ENCODE measurements around the gene KRTAP10-1. TPM values are rescaled to one million over a fixed set of nuclear protein-coding genes. Genes with fewer than 3 reads are reported as not detected.

KRTAP10-1 gene
- total and polyA plus RNA-seq, 7 donors: not detected

DNA sequence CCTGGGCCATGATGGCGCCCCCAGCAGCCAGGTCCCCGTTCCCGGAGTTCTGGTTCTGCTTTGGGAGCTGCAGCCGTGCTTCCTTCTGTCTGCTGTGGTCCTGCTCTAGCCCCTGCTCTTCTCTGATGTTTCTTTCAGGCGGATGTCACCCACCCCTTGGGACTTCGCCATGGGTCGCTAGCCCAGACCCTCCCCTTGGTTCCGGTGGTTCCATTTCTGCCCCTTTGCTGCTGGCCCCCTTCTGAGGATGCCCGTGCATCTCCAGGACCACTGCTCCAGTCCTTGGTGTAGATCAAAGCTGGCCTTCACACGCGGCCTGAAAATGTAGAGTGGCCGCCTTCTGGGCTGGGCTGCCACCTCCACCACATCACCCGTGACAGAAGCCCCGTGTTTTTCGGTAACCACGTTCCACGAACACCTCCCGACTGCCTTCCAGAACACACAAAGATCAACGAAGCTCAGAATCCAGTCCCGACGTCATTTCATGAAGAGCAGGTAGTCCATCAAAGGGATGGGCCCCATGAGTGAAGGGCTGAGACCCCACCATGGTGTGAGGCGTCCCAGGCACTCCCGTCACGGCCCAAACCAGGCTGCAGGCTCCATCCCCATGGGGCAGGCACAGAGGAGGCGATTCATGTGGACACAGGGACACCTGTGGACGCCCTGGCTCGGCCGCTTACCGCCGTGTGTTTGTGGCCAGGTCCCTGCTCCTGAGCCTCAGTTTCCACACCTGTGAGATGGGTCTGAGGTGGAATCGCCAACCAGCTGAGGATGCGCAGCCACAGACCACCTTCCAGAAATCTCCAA is 24.4 kb downstream of the KRTAP10-1 start:
- H3K27ac ChIP-seq: no peak overlapping the region
- TF ChIP-seq POLR2A (IDR thresholded peaks at IDR 0.05) (no peak), CTCF (IDR thresholded peaks at IDR 0.05) (no peak), POLR2AphosphoS5 (IDR thresholded peaks at IDR 0.05) (no peak), EP300 (IDR thresholded peaks at IDR 0.05) (no peak)
- H3K36me3 ChIP-seq: no peaks in the 10 kb centered on the region
- 88 to 90% methylated on average over 32 of the region's 32 CpGs for WGBS, 2 donors
- intact Hi-C loops (cut with DNase I): no loop called here
- H3K4me1 ChIP-seq: peaks cover 0 to 3% (median 1%) of the 10 kb centered on the region in 4 donors
- peaks cover 0 to 3% (median 3%) of the 10 kb centered on the region in 3 donors for H3K27me3 ChIP-seq
- no peaks in the 10 kb centered on the region for H3K9me3 ChIP-seq
- H3K4me3 ChIP-seq: no peak overlapping the region
- no peak for DNase-seq

DNA sequence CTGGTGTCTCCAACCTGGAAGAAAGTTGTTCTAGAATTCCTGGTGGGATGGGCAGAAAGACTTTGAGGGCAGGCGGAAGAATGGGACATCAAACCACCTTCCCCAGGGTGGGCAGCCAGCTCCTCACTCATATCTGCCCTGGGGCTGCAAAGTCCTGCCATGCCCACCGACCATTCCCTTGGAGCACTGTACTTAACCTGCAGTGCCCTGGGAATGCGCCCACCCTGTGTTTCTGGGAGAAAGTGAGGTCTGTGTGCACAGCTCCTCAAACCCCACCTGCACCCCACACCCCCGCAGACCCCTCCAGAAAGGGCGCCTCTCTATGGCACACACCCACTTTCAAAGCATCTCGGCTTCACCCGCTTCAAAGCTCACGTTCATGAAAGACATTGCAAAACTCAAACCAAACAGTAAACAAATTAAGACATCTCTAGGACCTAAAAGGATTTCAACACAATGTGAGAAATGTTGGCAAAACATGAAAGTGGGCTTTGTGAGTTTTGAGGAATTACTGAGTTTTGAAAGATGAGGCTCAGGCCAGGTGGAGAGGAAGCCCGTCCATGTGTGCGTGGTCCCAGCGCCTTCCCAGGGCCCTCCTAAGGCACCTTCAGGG is 25.1 kb downstream of the KRTAP10-1 start:
- H3K27me3 ChIP-seq: peaks cover 0 to 10% (median 9%) of the 10 kb centered on the region in 3 donors
- intact Hi-C loops (cut with DNase I): no loop called here
- WGBS, 2 donors: 84 to 87% methylated on average over 11 of the region's 11 CpGs
- H3K4me3 ChIP-seq: no peak overlapping the region
- peaks cover 0 to 9% (median 3%) of the 10 kb centered on the region in 4 donors for H3K4me1 ChIP-seq
- TF ChIP-seq POLR2A (IDR thresholded peaks at IDR 0.05): no peak
- no peak for TF ChIP-seq POLR2AphosphoS5 (IDR thresholded peaks at IDR 0.05)
- TF ChIP-seq CTCF (IDR thresholded peaks at IDR 0.05): no peak
- H3K27ac ChIP-seq: no peak overlapping the region
- H3K9me3 ChIP-seq: no peaks in the 10 kb centered on the region
- no peak for DNase-seq
- H3K36me3 ChIP-seq: no peaks in the 10 kb centered on the region

DNA sequence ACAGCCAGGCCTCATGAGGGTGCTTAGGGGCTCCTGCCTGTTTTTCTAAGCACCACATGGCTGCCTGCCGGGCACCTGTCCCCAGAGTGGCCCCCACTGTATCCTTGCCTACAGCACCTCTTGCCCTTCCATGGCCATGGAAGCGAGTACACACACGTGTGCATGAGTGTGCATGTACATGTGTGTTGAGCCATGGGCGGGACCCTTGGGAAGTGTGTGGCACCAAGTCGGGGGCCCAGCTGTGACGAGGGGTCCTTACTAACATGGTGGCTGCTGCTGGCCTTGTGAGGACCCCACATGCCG is 25.8 kb downstream of the KRTAP10-1 start:
- TF ChIP-seq EP300 (IDR thresholded peaks at IDR 0.05): no peak
- no peak for TF ChIP-seq POLR2A (IDR thresholded peaks at IDR 0.05)
- no peak for TF ChIP-seq POLR2AphosphoS5 (IDR thresholded peaks at IDR 0.05)
- no peak for TF ChIP-seq CTCF (IDR thresholded peaks at IDR 0.05)
- 89 to 94% methylated on average over 7 of the region's 7 CpGs for WGBS, 2 donors
- H3K27ac ChIP-seq: no peak overlapping the region
- peaks cover 0 to 17% (median 15%) of the 10 kb centered on the region in 3 donors for H3K27me3 ChIP-seq
- intact Hi-C loops (cut with DNase I): no loop called here
- no peaks in the 10 kb centered on the region for H3K9me3 ChIP-seq
- peaks cover 0 to 9% (median 3%) of the 10 kb centered on the region in 4 donors for H3K4me1 ChIP-seq
- no peak for DNase-seq
- no peaks in the 10 kb centered on the region for H3K36me3 ChIP-seq
- H3K4me3 ChIP-seq: no peak overlapping the region

- no peak overlapping the region for H3K27ac ChIP-seq
- no peaks in the 10 kb centered on the region for H3K9me3 ChIP-seq
- H3K4me3 ChIP-seq: no peak overlapping the region
- no peak for DNase-seq
- peaks cover 0 to 9% (median 3%) of the 10 kb centered on the region in 4 donors for H3K4me1 ChIP-seq
- 44 to 77% methylated on average over 15 of the region's 15 CpGs for WGBS, 2 donors
- H3K36me3 ChIP-seq: no peaks in the 10 kb centered on the region
- intact Hi-C loops (cut with DNase I): no loop called here
- TF ChIP-seq EP300 (IDR thresholded peaks at IDR 0.05) (no peak), POLR2AphosphoS5 (IDR thresholded peaks at IDR 0.05) (no peak), POLR2A (IDR thresholded peaks at IDR 0.05) (no peak), CTCF (IDR thresholded peaks at IDR 0.05) (no peak)
- H3K27me3 ChIP-seq: peaks cover 3 to 22% (median 15%) of the 10 kb centered on the region in 3 donors
These were observed 26.4 kb downstream of the KRTAP10-1 start for GRCh38 chr21:44513389-44514217.
